Measurements from ENCODE around the gene TBCK.

DNA sequence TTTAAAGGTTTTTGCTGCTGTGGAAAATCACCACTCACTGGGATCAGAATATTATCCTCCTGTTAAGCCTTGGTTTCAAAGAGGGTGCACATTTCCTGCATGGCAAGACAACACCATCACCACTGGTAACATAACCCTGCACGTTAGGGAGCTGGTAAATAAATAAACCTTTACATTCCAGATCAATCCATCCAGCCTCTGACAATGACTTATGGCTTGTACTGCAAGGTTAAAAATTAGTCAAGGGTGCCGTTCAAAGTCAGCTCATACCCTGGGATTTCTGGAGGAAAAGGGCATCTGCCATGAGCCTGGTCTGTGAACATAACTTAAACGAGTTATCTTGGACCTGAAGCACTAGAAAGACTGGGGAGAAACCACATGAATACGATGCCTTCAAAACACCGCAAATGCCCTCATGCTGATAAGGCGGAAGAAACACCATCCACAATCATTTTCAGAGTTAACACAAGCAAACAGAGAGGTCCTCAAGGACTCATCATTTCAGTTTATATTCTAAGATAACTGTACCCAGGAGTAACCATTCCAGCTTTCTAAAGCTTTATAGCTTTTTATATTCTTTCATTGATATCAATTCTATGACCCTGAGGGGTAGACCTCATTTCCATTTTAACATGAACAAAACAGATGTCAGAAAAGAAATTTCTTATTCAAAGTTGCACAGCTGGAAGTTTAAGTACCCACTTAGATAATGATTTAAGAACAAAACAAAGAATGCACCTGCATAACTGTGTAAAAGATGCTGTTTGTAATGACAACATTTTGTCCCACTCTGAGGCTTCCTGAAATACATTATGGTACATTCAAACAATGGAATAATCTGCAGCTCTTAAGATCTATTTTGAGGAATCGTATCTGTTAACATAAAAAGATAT, 317.6 kb downstream of the TBCK start:
- TF ChIP-seq ESRRA (CRISPR knock-in tag; IDR thresholded peaks at IDR 0.05; ENCODE audit: borderline replicate concordance) (no peak), CBFB (CRISPR knock-in tag; IDR thresholded peaks at IDR 0.05; ENCODE audit: low read depth) (no peak), ZNF263 (CRISPR knock-in tag; IDR thresholded peaks at IDR 0.05; ENCODE audit: low read depth) (no peak), TP53 (CRISPR knock-in tag; IDR thresholded peaks at IDR 0.05) (no peak), SMAD4 (CRISPR knock-in tag; IDR thresholded peaks at IDR 0.05) (no peak), SP1 (CRISPR knock-in tag; conservative IDR thresholded peaks at IDR 0.05) (no peak), ZNF121 (CRISPR knock-in tag; IDR thresholded peaks at IDR 0.05) (no peak)
- TF ChIP-seq, protein P1, sequence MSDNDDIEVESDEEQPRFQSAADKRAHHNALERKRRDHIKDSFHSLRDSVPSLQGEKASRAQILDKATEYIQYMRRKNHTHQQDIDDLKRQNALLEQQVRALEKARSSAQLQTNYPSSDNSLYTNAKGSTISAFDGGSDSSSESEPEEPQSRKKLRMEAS (CRISPR knock-in tag; IDR thresholded peaks at IDR 0.05): no peak
- TF ChIP-seq, protein P2, sequence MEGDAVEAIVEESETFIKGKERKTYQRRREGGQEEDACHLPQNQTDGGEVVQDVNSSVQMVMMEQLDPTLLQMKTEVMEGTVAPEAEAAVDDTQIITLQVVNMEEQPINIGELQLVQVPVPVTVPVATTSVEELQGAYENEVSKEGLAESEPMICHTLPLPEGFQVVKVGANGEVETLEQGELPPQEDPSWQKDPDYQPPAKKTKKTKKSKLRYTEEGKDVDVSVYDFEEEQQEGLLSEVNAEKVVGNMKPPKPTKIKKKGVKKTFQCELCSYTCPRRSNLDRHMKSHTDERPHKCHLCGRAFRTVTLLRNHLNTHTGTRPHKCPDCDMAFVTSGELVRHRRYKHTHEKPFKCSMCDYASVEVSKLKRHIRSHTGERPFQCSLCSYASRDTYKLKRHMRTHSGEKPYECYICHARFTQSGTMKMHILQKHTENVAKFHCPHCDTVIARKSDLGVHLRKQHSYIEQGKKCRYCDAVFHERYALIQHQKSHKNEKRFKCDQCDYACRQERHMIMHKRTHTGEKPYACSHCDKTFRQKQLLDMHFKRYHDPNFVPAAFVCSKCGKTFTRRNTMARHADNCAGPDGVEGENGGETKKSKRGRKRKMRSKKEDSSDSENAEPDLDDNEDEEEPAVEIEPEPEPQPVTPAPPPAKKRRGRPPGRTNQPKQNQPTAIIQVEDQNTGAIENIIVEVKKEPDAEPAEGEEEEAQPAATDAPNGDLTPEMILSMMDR (IDR thresholded peaks at IDR 0.05): no peak
- TF ChIP-seq, protein P3, sequence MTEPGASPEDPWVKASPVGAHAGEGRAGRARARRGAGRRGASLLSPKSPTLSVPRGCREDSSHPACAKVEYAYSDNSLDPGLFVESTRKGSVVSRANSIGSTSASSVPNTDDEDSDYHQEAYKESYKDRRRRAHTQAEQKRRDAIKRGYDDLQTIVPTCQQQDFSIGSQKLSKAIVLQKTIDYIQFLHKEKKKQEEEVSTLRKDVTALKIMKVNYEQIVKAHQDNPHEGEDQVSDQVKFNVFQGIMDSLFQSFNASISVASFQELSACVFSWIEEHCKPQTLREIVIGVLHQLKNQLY (CRISPR knock-in tag; IDR thresholded peaks at IDR 0.05): no peak
- TF ChIP-seq, protein P4, sequence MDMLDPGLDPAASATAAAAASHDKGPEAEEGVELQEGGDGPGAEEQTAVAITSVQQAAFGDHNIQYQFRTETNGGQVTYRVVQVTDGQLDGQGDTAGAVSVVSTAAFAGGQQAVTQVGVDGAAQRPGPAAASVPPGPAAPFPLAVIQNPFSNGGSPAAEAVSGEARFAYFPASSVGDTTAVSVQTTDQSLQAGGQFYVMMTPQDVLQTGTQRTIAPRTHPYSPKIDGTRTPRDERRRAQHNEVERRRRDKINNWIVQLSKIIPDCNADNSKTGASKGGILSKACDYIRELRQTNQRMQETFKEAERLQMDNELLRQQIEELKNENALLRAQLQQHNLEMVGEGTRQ (CRISPR knock-in tag; IDR thresholded peaks at IDR 0.05): no peak

Data from WTC11 (cell line).